Osteoblast (primary cell): ENCODE measurements around the gene CCDC186. TPM values are rescaled to one million over a fixed set of nuclear protein-coding genes. Genes with fewer than 3 reads are reported as not detected.

Source experiments
- DNase-seq: peaks from one replicate; pipeline ENCODE4 v3.0.0; 2011; ENCODE audit warnings: low spot score, mixed read lengths; ENCODE audit not compliant: insufficient read length; ENCODE audit errors: missing footprints
- H2AFZ ChIP-seq: 2 replicates; pipeline ENCODE4 v1.6.0; 2011; ENCODE audit warnings: mild to moderate bottlenecking, low read length
- H3K27ac ChIP-seq: 2 replicates; pipeline ENCODE4 v1.5.1; 2011; ENCODE audit warnings: mild to moderate bottlenecking, low read depth, low read length, moderate library complexity
- H3K27me3 ChIP-seq: 2 replicates; pipeline ENCODE4 v1.6.0; 2012; ENCODE audit warnings: mild to moderate bottlenecking, control low read depth, inconsistent platforms, low read length, moderate library complexity; ENCODE audit not compliant: insufficient read depth
- H3K36me3 ChIP-seq: 2 replicates; pipeline ENCODE4 v1.5.1; 2011; ENCODE audit warnings: mild to moderate bottlenecking, low read length, control low read depth, moderate library complexity; ENCODE audit not compliant: insufficient read depth
- H3K4me1 ChIP-seq: 2 replicates; pipeline ENCODE4 v1.5.1; 2011; ENCODE audit warnings: mild to moderate bottlenecking, low read length, control low read depth, moderate library complexity; ENCODE audit not compliant: insufficient read depth
- H3K4me2 ChIP-seq: 2 replicates; pipeline ENCODE4 v1.6.0; 2011; ENCODE audit warnings: mild to moderate bottlenecking, low read length; ENCODE audit not compliant: insufficient read depth
- H3K4me3 ChIP-seq: fragments of 200-600 bp; sonication (generic); 3 replicates; pipeline ENCODE4 v1.5.1; 2012; ENCODE audit warnings: mild to moderate bottlenecking, low read length, inconsistent platforms; ENCODE audit not compliant: insufficient read depth
- H3K79me2 ChIP-seq: 2 replicates; pipeline ENCODE4 v1.6.0; 2012; ENCODE audit warnings: mild to moderate bottlenecking, low read length, control low read depth, inconsistent platforms; ENCODE audit not compliant: insufficient read depth
- H3K9me3 ChIP-seq: 2 replicates; pipeline ENCODE4 v1.5.1; 2011; ENCODE audit warnings: low read depth, low read length, control low read depth
- H4K20me1 ChIP-seq: 2 replicates; pipeline ENCODE4 v1.6.0; 2012; ENCODE audit warnings: mild to moderate bottlenecking, low read length, control low read depth; ENCODE audit not compliant: insufficient read depth
- total RNA-seq: library from RNA; depleted of rRNA; stranded (reverse); fragments of >200 nt; gene quantifications from 2 replicates; pipeline ENCODE4 v1.2.3, GENCODE V29; 2012
- TF ChIP-seq, protein P1 (sequence below): IDR thresholded peaks from 2 replicates; pipeline ENCODE4 v1.5.1; 2011; ENCODE audit warnings: mild to moderate bottlenecking, low read depth, low read length, moderate library complexity; ENCODE audit errors: extremely low read depth

CCDC186 gene
- total RNA-seq, 1 donor = 17.0 TPM

DNA sequence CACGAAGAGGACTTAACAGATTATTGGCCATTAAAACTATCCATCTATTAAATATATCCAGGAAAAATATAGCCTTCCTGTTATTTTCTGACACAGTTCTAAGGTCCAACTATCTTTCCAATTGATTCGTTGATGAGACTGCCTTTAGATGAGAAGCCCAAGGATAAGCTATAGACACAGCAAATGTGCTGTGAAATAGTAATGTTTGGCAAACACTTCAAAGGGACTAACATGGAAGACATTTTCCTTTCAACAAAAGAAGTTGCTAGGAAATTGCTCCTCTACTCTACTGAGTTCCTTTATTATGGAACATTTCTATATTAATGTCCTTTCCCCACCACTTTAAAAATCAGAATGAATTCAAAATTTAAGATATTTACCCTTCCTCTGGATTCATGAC lies 38.5 kb downstream of the CCDC186 start:
- H3K4me1 ChIP-seq = no peaks in the 10 kb centered on the region
- H3K9me3 ChIP-seq = no peaks in the 10 kb centered on the region
- peaks cover 9% of the 10 kb centered on the region for H3K36me3 ChIP-seq
- H3K4me3 ChIP-seq = no peak overlapping the region
- H4K20me1 ChIP-seq = no peaks in the 10 kb centered on the region
- H3K79me2 ChIP-seq = no peaks in the 10 kb centered on the region
- no peak overlapping the region for H2AFZ ChIP-seq
- no peak overlapping the region for H3K4me2 ChIP-seq
- no peak for DNase-seq
- no peaks in the 10 kb centered on the region for H3K27me3 ChIP-seq
- TF ChIP-seq, protein P1, sequence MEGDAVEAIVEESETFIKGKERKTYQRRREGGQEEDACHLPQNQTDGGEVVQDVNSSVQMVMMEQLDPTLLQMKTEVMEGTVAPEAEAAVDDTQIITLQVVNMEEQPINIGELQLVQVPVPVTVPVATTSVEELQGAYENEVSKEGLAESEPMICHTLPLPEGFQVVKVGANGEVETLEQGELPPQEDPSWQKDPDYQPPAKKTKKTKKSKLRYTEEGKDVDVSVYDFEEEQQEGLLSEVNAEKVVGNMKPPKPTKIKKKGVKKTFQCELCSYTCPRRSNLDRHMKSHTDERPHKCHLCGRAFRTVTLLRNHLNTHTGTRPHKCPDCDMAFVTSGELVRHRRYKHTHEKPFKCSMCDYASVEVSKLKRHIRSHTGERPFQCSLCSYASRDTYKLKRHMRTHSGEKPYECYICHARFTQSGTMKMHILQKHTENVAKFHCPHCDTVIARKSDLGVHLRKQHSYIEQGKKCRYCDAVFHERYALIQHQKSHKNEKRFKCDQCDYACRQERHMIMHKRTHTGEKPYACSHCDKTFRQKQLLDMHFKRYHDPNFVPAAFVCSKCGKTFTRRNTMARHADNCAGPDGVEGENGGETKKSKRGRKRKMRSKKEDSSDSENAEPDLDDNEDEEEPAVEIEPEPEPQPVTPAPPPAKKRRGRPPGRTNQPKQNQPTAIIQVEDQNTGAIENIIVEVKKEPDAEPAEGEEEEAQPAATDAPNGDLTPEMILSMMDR = no peak
- H3K27ac ChIP-seq = no peak overlapping the region

- no peak for DNase-seq
- TF ChIP-seq, protein P1 = no peak
- Histone ChIP-seq H4K20me1 (no peaks in the 10 kb centered on the region), H3K4me1 (no peaks in the 10 kb centered on the region), H2AFZ (no peak overlapping the region), H3K36me3 (peaks cover 34% of the 10 kb centered on the region), H3K27ac (no peak overlapping the region), H3K79me2 (no peaks in the 10 kb centered on the region), H3K27me3 (no peaks in the 10 kb centered on the region), H3K9me3 (no peaks in the 10 kb centered on the region), H3K4me3 (no peak overlapping the region), H3K4me2 (no peak overlapping the region)
These were observed 42.9 kb downstream of the CCDC186 start for GRCh38 chr10:114131094-114131493.

GRCh38 chr10:114121031-114121430 lies 53.0 kb downstream of the CCDC186 start:
- TF ChIP-seq, protein P1 = no peak
- Histone ChIP-seq H2AFZ (no peak overlapping the region), H3K79me2 (no peaks in the 10 kb centered on the region)

DNA sequence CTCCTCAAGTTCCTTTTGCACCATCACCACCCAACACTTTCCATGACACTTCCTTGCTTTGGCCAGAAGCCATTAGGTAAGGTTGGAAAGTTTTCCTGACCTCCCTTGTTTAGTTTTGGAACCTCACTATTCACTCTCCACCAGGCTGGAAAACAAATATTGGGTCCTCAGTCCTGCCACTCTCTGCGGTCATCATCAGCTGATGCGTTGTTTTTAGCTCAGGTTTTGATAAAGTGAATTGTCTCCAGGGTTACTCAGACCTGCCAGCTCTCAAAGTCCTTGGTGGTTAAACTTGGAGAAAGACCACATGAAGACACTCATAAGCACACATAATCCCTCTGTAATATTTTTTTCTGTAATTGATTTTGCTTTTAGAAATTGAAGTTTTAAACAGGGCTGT lies 55.5 kb downstream of the CCDC186 start:
- H3K36me3 ChIP-seq = no peaks in the 10 kb centered on the region
- no peak overlapping the region for H3K27ac ChIP-seq
- H3K4me3 ChIP-seq = no peak overlapping the region
- H2AFZ ChIP-seq = no peak overlapping the region
- no peak overlapping the region for H3K4me2 ChIP-seq
- no peaks in the 10 kb centered on the region for H3K79me2 ChIP-seq
- H3K4me1 ChIP-seq = peaks cover 7% of the 10 kb centered on the region
- H3K27me3 ChIP-seq = peaks cover 11% of the 10 kb centered on the region
- TF ChIP-seq, protein P1 = no peak
- H3K9me3 ChIP-seq = no peaks in the 10 kb centered on the region
- no peak for DNase-seq
- no peaks in the 10 kb centered on the region for H4K20me1 ChIP-seq

More at GRCh38 chr10:114121031-114121430, 53.0 kb downstream of the CCDC186 start:
- H3K4me2 ChIP-seq = no peak overlapping the region
- peaks cover 8% of the 10 kb centered on the region for H3K36me3 ChIP-seq
- H3K27ac ChIP-seq = no peak overlapping the region
- H3K9me3 ChIP-seq = no peaks in the 10 kb centered on the region
- DNase-seq = no peak
- H3K4me1 ChIP-seq = peaks cover 5% of the 10 kb centered on the region
- H4K20me1 ChIP-seq = no peaks in the 10 kb centered on the region
- no peaks in the 10 kb centered on the region for H3K27me3 ChIP-seq
- no peak overlapping the region for H3K4me3 ChIP-seq
